ENCODE data around the gene BRPF3.

The BRPF3 gene

DNA sequence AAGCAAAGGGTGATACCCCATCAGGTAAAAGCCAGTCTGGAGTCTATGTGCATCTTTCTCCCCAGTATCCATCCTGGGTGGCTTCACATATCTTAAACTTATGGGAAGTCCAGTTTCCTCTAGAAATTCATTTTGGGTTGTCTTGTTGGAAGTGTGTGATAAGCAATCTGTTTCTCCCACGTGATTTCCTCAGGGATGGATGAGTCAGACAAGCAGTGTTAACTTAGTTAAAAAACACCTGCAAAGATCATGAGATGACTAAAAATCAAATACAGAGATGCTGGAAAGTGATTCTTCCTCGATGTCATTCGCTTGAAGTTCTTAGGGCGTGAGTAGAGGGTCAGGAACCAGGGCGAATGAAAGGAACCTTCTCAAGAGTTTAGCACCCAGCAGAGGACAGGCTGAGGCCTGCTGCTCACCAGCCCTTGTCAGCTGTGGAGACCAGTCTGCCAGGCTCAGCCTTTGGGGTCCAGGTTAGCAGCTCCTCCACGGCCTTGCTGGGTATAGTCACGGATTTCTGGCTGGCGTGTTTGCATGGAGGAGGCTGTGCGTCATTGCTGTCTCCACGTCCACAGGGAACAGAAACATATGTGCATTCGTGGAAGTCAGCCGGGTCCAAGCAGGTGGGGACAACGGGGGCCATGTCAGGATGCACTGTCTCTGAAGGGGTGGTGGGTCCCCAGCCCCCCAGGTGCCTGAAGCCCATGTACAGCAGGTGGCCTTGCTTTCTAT is 70.5 kb downstream of the BRPF3 start:
- no peak overlapping the region for H3K4me3 Mint-ChIP-seq
- no peak overlapping the region for H3K27ac Mint-ChIP-seq
- no peak for DNase-seq (ENCODE audit: low spot score in 2 of 2)
- no peak for ATAC-seq
- H3K4me1 Mint-ChIP-seq, result no peaks in the 10 kb centered on the region
- no peaks in the 10 kb centered on the region for H3K9me3 Mint-ChIP-seq
- no peaks in the 10 kb centered on the region for H3K36me3 Mint-ChIP-seq

DNA sequence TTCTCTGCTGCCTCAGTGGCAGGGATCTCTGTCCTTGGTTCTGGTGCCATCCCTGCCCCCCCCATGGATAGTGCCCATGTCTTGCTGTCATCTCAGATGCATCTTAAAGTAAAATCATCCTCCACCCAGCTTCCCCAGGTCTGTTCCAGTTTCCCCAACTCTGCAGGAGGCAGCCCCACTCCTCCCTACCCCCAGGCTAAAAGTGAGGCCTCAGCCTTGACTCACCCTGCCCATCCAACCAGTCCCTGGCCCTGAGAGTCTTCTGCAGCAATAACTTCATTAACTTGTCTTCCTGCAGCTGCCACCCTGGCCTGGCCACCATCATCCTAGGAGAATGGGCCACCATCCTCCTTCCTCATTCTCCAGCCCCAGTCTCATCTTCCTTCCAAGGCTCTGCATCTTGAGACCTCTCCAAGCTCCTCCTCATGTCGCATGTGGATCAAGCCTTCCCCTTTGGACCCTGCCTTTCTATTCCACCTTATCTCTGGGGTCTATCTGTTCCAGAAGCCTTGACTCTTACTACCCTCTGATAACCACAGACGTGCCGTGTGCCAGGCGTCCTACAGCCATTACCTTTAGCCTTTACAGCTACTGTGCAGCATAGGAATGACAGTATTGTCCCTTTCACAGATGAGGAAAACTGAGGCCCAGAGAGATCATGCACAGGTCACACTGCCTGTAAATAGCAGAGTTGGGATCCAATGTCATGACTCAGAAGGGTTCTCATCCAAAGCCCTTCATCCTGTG is 71.4 kb downstream of the BRPF3 start:
- no peaks in the 10 kb centered on the region for H3K36me3 Mint-ChIP-seq
- no peak overlapping the region for H3K27ac Mint-ChIP-seq
- H3K4me3 Mint-ChIP-seq, result no peak overlapping the region
- DNase-seq (ENCODE audit: low spot score in 2 of 2) (no peak), ATAC-seq (no peak)
- H3K9me3 Mint-ChIP-seq, result no peaks in the 10 kb centered on the region
- no peaks in the 10 kb centered on the region for H3K4me1 Mint-ChIP-seq

DNA sequence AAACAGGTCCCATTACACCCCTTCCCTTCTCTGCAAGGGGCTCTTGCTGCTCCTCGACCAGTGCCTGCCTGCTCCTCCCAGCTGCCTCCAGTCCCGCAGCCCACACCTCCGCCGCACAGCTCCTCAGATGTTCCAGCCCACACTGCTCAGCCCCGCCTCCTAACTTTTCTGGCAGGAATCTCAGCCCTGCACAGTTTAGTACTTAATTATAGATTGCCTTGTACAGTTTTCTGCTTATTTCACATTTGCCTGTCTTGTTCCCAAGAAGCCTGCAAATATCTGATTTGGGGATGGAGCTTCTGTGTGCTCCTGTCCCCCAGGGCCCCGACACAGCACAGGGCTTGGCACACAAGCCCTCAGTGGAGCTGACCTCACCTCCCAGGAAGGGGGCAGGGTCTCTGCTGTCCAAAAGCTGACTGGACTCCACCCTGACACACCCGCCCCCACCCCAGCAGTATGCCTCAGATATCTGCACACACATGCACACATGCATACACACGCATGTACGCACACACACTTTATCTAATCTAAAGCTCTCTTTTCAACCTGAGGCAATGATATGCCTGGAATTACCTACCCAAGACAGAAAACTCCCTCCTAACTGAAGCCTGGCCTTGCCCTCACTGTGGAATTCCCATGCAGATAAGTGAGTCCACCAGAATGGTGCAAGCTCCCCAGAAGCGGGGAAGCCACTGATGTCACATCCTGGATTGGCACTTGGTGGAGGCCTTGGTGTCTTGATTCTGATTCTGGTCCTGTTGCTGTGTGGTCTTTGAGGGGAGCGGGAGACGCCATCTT is 72.1 kb downstream of the BRPF3 start:
- ATAC-seq, result no peak
- no peak for DNase-seq (ENCODE audit: low spot score in 2 of 2)
- Mint-ChIP-seq H3K4me1 (no peaks in the 10 kb centered on the region), H3K27ac (no peak overlapping the region), H3K4me3 (no peak overlapping the region), H3K36me3 (no peaks in the 10 kb centered on the region), H3K9me3 (no peaks in the 10 kb centered on the region)

DNA sequence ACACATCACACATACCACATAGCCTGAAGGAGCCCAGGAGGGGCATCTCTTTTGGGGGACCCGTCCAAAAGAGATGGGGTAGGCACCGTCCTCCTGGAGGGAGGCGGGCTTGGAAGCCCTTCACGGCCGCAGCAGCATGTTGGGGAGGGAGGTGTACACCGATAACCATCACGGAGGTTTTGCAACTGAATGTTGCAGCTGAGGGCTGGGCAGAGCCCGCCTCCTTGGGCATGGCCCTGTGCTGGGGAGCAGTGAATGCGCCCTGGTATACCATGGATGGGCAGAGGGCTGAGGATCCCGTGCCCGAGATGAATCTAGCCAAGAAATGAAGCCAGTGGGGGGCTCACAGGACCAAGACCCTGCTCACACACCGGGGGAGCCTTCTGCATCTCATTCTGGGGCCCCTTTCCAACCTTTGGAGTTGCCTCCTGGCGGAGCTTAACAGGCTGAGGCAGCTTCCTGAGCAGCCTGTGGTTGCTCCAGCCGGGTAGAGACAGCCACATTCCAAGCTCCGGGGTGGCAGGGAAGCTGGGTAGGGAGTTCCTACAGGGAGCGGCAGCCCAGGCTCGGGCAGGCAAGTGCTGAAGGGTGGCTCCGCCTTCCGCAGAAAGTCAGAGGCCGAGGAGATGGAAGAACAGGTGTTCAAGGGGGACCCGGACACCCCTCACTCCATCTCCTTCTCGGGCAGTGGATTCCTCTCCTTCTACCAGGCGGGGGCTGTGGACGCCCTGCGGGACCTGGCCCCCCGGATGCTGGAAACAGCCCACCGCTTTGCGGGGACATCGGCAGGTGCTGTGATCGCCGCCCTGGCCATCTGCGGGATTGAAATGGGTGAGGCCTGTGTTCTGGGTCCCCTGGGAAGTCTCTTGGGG is 73.5 kb downstream of the BRPF3 start, which contains the start of gene PNPLA1:
Gene PNPLA1 (plus strand): TSS at position 227 of the 872 bp plus-strand sequence. CDS start 400 bp downstream, at position 627.
- no peak for ATAC-seq
- H3K36me3 Mint-ChIP-seq, result no peaks in the 10 kb centered on the region
- H3K4me1 Mint-ChIP-seq, result no peaks in the 10 kb centered on the region
- no peak for DNase-seq (ENCODE audit: low spot score in 2 of 2)
- H3K27ac Mint-ChIP-seq, result no peak within 1 kb of the TSS
- H3K9me3 Mint-ChIP-seq, result no peaks in the 10 kb centered on the region
- H3K4me3 Mint-ChIP-seq, result no peak within 1 kb of the TSS

DNA sequence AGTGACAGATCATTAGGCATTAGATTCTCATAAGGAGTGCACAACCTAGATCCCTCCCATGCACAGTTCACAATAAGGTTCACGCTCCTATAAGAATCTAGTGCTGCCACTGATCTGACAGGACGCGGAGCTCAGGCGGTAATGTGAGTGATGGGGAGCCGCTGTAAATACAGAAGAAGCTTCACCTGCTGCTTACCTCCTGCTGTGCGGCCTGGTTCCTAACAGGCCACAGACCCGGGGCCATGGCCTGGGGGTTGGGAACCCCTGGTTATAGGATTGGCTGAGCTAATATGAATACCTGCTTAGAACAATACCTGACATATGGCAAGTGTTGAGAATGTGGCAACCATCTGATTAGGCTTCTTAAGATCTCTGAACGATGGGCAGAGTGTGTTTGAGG is 75.7 kb downstream of the BRPF3 start:
- H3K27ac Mint-ChIP-seq, result no peak overlapping the region
- no peak overlapping the region for H3K4me3 Mint-ChIP-seq
- no peak for DNase-seq (ENCODE audit: low spot score in 2 of 2)
- H3K4me1 Mint-ChIP-seq, result no peaks in the 10 kb centered on the region
- no peak for ATAC-seq
- no peaks in the 10 kb centered on the region for H3K9me3 Mint-ChIP-seq
- H3K36me3 Mint-ChIP-seq, result no peaks in the 10 kb centered on the region

DNA sequence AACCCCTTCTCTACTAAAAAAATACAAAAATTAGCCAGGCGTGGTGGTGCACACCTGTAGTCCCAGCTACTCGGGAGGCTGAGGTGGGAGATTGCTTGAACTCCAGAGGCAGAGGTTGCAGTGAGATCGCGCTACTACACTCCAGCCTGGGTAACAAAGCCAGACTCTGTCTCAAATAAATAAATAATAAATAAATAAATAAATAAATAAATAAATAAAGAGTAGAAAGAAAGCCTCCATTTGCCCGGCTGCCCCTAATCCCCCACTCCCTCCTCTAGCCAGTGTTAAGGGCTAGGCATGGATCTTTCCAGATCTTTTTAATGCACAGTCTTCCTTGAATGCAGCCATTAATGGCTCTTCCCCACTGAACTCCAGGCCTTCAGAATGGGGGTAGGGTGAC is 76.5 kb downstream of the BRPF3 start:
- H3K27ac Mint-ChIP-seq, result no peak overlapping the region
- DNase-seq (ENCODE audit: low spot score in 2 of 2), result no peak
- no peaks in the 10 kb centered on the region for H3K9me3 Mint-ChIP-seq
- H3K36me3 Mint-ChIP-seq, result no peaks in the 10 kb centered on the region
- H3K4me3 Mint-ChIP-seq, result no peak overlapping the region
- no peaks in the 10 kb centered on the region for H3K4me1 Mint-ChIP-seq
- no peak for ATAC-seq

DNA sequence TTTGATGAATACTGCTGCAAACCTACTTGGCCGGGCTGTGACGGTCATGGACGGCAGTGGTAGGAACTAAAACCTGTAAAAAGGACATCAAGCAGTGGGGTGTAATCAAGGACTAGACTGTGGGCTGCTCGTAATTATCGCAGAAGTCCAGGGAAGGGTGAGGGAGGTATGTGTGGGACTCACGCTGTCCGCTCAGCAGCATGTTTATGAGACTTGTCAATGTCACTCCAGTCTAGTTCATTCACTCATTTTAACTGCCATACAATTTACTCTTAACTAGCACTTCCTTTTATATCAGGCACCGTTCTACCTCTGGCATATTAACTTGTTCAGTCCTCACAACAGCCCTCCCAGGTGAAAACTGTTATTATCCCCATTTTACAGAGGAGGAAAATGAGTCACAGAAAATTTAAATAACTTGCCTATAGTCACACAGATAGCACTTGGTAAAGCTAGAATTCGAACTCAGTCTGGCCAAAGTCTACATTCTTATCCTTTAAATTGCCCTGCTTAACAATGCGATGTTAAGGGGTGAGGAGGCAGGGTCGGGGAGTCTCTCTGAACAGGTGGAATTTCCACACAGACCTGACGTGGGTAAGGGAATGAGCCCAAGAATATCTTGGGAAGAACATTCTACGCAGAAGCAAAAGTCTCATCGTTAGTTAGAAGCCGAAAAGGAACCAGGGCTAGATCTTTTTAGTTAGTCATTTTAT is 77.4 kb downstream of the BRPF3 start:
- Mint-ChIP-seq H3K4me3 (no peak overlapping the region), H3K36me3 (no peaks in the 10 kb centered on the region), H3K9me3 (no peaks in the 10 kb centered on the region), H3K4me1 (no peaks in the 10 kb centered on the region), H3K27ac (no peak overlapping the region)
- no peak for DNase-seq (ENCODE audit: low spot score in 2 of 2)
- no peak for ATAC-seq

DNA sequence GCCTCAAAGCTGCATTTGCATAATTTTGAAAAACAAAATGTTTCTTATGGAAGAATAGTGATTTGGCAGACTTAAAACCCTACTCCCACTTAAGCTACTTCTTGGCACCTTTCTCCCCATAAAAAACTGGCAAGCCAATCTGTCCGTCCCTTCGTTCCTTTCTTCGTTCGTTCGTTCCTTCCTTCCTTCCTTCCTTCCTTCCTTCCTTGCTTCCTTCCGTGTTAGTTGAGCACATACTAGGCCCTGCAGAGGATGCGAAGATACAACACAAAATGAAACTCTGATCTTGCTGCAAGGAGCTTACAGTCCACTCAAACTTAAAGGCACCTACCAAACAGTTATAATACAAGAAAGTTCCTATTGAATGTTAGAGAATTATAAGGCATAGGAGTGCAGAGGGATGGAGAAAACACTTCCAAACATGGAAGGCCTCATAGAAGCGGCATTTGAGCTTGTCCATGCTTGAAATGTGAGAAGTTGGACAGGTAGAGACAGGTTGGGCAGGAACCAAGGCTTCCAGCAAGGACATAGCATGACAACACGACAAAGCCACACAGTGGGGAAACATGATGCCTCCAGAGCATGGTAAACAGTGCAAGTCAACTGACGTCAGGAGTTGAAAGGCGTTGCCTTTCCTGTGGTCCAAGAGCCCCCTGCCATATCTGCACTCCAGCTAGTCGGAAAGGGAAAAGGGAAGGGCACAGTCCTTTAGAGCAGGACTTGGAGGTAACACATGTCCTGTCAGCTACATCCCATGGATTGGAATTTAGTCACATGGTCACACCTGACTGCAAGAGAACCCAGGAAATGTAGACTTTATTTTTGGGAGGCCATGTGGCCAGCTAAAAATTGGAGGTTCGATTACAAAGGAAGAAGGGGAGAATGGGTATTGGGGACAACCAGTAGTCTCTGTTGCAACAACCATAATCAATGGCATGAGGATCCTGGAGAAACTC is 80.3 kb downstream of the BRPF3 start:
- no peak overlapping the region for H3K27ac Mint-ChIP-seq
- no peak overlapping the region for H3K4me3 Mint-ChIP-seq
- no peaks in the 10 kb centered on the region for H3K9me3 Mint-ChIP-seq
- ATAC-seq (no peak), DNase-seq (ENCODE audit: low spot score in 2 of 2) (no peak)
- no peaks in the 10 kb centered on the region for H3K36me3 Mint-ChIP-seq
- H3K4me1 Mint-ChIP-seq, result no peaks in the 10 kb centered on the region

DNA sequence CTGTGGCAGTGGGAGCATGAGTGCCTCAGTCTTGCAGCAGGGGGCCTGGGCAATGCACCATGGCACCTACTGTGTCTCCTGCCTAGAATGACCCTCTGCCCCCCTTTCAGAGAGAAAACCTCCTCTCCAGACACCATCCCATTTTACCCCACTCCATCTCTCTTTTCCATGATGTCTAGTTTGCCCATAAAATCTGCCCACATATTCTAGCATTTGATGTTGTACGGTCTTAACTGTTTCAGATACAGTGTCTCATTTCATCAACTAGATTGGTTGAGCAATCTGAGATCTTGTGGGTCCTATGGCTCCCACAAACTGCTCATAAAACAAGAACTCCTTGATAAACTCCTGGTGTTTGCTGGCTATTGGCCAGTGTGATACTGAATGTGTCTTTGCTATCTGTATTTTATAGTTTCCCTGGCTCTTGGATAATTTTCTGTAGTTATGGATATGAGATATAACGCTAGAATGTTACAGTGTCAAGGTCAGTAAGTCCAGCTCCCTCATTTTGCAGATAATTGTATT is 81.5 kb downstream of the BRPF3 start:
- Mint-ChIP-seq H3K4me3 (no peak overlapping the region), H3K9me3 (no peaks in the 10 kb centered on the region), H3K27ac (no peak overlapping the region), H3K36me3 (no peaks in the 10 kb centered on the region), H3K4me1 (no peaks in the 10 kb centered on the region)
- no peak for DNase-seq (ENCODE audit: low spot score in 2 of 2)
- no peak for ATAC-seq

DNA sequence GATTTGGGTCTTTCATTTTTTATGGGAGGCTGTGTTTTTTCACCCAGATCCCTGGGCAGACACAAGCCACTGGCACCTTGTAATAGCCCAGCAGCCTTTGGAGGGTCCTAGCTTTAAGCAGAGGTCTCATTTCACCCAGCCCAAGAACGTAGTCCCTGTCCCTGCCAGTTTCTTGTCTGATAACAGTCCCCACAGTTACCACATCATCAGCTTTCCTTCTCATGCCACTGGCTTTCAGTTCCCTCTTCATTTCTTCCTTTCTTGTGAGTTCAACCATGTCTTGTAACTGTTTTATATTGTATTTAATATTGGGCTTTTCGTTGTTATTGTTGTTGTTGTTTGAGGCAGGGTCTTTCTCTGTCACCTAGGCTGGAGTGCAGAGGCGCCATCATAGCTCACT is 83.9 kb downstream of the BRPF3 start:
- no peaks in the 10 kb centered on the region for H3K36me3 Mint-ChIP-seq
- no peak for ATAC-seq
- H3K4me3 Mint-ChIP-seq, result no peak overlapping the region

DNA sequence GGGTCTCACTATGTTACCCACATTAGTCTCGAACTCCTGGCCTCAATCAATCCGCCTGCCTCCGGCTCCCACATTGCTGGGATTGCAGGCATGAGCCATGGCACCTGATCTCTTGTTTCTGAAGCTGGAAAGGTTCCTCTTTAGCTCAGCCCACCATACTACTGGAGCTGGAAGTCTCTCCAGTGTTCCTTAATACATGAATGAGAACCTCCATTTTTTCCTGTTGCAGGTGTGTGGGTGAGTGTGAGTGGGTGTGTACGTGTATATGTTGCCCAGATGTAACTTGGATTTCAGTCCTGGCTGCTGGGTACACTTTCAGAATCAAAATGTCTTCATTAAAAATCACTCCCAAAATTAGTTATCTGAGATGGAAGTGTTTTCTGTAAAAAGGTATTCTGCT is 84.4 kb downstream of the BRPF3 start:
- ATAC-seq (no peak), DNase-seq (ENCODE audit: low spot score in 2 of 2) (no peak)
- H3K27ac Mint-ChIP-seq, result no peak overlapping the region
- peaks cover 6% of the 10 kb centered on the region for H3K4me1 Mint-ChIP-seq
- H3K36me3 Mint-ChIP-seq, result no peaks in the 10 kb centered on the region
- no peaks in the 10 kb centered on the region for H3K9me3 Mint-ChIP-seq
- no peak overlapping the region for H3K4me3 Mint-ChIP-seq

More for the DNA sequence above, 83.9 kb downstream of the BRPF3 start:
- H3K4me1 Mint-ChIP-seq, result peaks cover 1% of the 10 kb centered on the region
- no peak overlapping the region for H3K27ac Mint-ChIP-seq
- H3K9me3 Mint-ChIP-seq, result no peaks in the 10 kb centered on the region
- no peak for DNase-seq (ENCODE audit: low spot score in 2 of 2)
